Adrenal gland (tissue), 5 donors: Measurements from ENCODE around the gene LDB3.

Experiments used
- CTCF ChIP-seq, 6 experiments: fragments of 450-650 bp in 4 of 6; fragments of 200-600 bp in 2 of 6; sonication (generic) in 1 of 6; IDR thresholded peaks; 1 replicate in 5 of 6; 2 replicates in 1 of 6; pipeline versions ENCODE4 v1.5.1 to v1.8.0; 2016 to 2021; ENCODE audit warnings: antibody characterized with exemption in 6 of 6, mild to moderate bottlenecking in 2 of 6, moderate library complexity in 1 of 6
- POLR2A ChIP-seq, 2 donors: fragments of 450-650 bp; IDR thresholded peaks; one replicate each; pipeline ENCODE4 v1.6.1; 2017; ENCODE audit warnings: antibody characterized with exemption in 2 of 2, mild to moderate bottlenecking in 2 of 2, moderate library complexity in 1 of 2
- donor health status: DM: no; HTN: no; CAD: no.

- TF ChIP-seq POLR2A (IDR thresholded peaks at IDR 0.05) = no peak
- TF ChIP-seq CTCF (IDR thresholded peaks at IDR 0.05) = no peak
Observed at GRCh38 chr10:86642499-86642898, 25.8 kb upstream of the LDB3 start.
